SK-N-SH treated with all-trans-retinoic acid at 6 μM for 48 hours (cell line): ENCODE results near the gene BHLHA15.

Experiments
- ATAC-seq: fragments of 200-7000 bp; cut with Tn5 transposase; 3 replicates; pipeline ENCODE4 v1.9.1; 2020; ENCODE audit warnings: mild to moderate bottlenecking, moderate library complexity
- ARNTL ChIP-seq: fragments of 450-650 bp; formaldehyde crosslinking; IDR thresholded peaks from 2 replicates; pipeline ENCODE4 v1.5.0; 2020; ENCODE audit warnings: low read depth, mild to moderate bottlenecking, moderate library complexity, borderline replicate concordance
- BACH2 ChIP-seq: fragments of 250-450 bp; sonication (Bioruptor Pico); IDR thresholded peaks from 2 replicates; pipeline ENCODE4 v1.9.0; 2021; ENCODE audit warnings: mild to moderate bottlenecking, borderline replicate concordance
- CSDC2 ChIP-seq: fragments of 250-450 bp; sonication (Bioruptor Pico); IDR thresholded peaks from 2 replicates; pipeline ENCODE4 v1.5.0; 2020; ENCODE audit warnings: mild to moderate bottlenecking, moderate library complexity
- ESRRG ChIP-seq: fragments of 250-450 bp; sonication (Bioruptor Pico); IDR thresholded peaks from 2 replicates; pipeline ENCODE4 v1.6.1; 2021; ENCODE audit warnings: mild to moderate bottlenecking
- GLIS3 ChIP-seq: fragments of 250-450 bp; sonication (Bioruptor Pico); IDR thresholded peaks from 2 replicates; pipeline ENCODE4 v1.5.0; 2020; ENCODE audit warnings: mild to moderate bottlenecking, moderate library complexity
- ISL1 ChIP-seq: fragments of 250-450 bp; sonication (Bioruptor Pico); IDR thresholded peaks from 2 replicates; pipeline ENCODE4 v2.1.2; 2022; ENCODE audit warnings: mild to moderate bottlenecking, moderate library complexity
- OSR1 ChIP-seq: fragments of 250-450 bp; sonication (Bioruptor Pico); IDR thresholded peaks from 2 replicates; pipeline ENCODE4 v1.8.0; 2022; ENCODE audit warnings: moderate library complexity, mild to moderate bottlenecking, inconsistent platforms
- RARB ChIP-seq: fragments of 250-450 bp; sonication (Bioruptor Pico); IDR thresholded peaks from 2 replicates; pipeline ENCODE4 v1.8.0; 2021; ENCODE audit warnings: mild to moderate bottlenecking, moderate library complexity
- SNAI2 ChIP-seq: fragments of 250-450 bp; sonication (Bioruptor Pico); IDR thresholded peaks from 2 replicates; pipeline ENCODE4 v1.5.0; 2020; ENCODE audit warnings: mild to moderate bottlenecking, moderate library complexity
- TCF4 ChIP-seq: fragments of 250-450 bp; sonication (Bioruptor Pico); IDR thresholded peaks from 2 replicates; pipeline ENCODE4 v1.8.0; 2021; ENCODE audit warnings: mild to moderate bottlenecking, moderate library complexity, borderline replicate concordance
- TOX ChIP-seq: fragments of 250-450 bp; sonication (Bioruptor Pico); IDR thresholded peaks from 2 replicates; pipeline ENCODE4 v1.8.0; 2021; ENCODE audit warnings: mild to moderate bottlenecking, moderate library complexity, borderline replicate concordance
- ZC3H10 ChIP-seq: fragments of 250-450 bp; sonication (Bioruptor Pico); IDR thresholded peaks from 2 replicates; pipeline ENCODE4 v1.5.1; 2021; ENCODE audit warnings: mild to moderate bottlenecking, moderate library complexity
- ZFP3 ChIP-seq: fragments of 250-450 bp; sonication (Bioruptor Pico); IDR thresholded peaks from 2 replicates; pipeline ENCODE4 v1.5.0; 2020; ENCODE audit warnings: mild to moderate bottlenecking, moderate library complexity
- ZFP30 ChIP-seq: fragments of 450-650 bp; formaldehyde crosslinking; IDR thresholded peaks from 2 replicates; pipeline ENCODE4 v1.5.0; 2022; ENCODE audit warnings: mild to moderate bottlenecking, moderate library complexity
- ZNF565 ChIP-seq: fragments of 450-650 bp; formaldehyde crosslinking; conservative IDR thresholded peaks from 2 replicates; pipeline ENCODE4 v1.5.0; 2020; ENCODE audit warnings: low read depth, mild to moderate bottlenecking, moderate library complexity
- ZNF70 ChIP-seq: fragments of 450-650 bp; formaldehyde crosslinking; IDR thresholded peaks from 2 replicates; pipeline ENCODE4 v1.5.0; 2020; ENCODE audit warnings: mild to moderate bottlenecking, moderate library complexity
- ZNF8 ChIP-seq: fragments of 450-650 bp; formaldehyde crosslinking; IDR thresholded peaks from 2 replicates; pipeline ENCODE4 v1.5.0; 2020; ENCODE audit warnings: mild to moderate bottlenecking, moderate library complexity
- TF ChIP-seq, protein P1 (sequence below): fragments of 250-450 bp; sonication (Bioruptor Pico); IDR thresholded peaks from 2 replicates; pipeline ENCODE4 v1.8.0; 2021; ENCODE audit warnings: low read depth, mild to moderate bottlenecking, moderate library complexity, borderline replicate concordance
- TF ChIP-seq, protein P2 (sequence below): fragments of 250-450 bp; sonication (Bioruptor Pico); IDR thresholded peaks from 2 replicates; pipeline ENCODE4 v1.5.1; 2020; ENCODE audit warnings: low read depth, mild to moderate bottlenecking, moderate library complexity
- TF ChIP-seq, protein P3 (sequence below): fragments of 250-450 bp; sonication (Bioruptor Pico); IDR thresholded peaks from 2 replicates; pipeline ENCODE4 v1.5.1; 2021; ENCODE audit warnings: mild to moderate bottlenecking, moderate library complexity
- TF ChIP-seq, protein P4 (sequence below): fragments of 250-450 bp; sonication (Bioruptor Pico); IDR thresholded peaks from 2 replicates; pipeline ENCODE4 v1.8.0; 2020; ENCODE audit warnings: mild to moderate bottlenecking, moderate library complexity, borderline replicate concordance
- TF ChIP-seq, protein P5 (sequence below): fragments of 250-450 bp; sonication (Bioruptor Pico); IDR thresholded peaks from 2 replicates; pipeline ENCODE4 v1.5.0; 2020; ENCODE audit warnings: mild to moderate bottlenecking, moderate library complexity

The BHLHA15 gene

DNA sequence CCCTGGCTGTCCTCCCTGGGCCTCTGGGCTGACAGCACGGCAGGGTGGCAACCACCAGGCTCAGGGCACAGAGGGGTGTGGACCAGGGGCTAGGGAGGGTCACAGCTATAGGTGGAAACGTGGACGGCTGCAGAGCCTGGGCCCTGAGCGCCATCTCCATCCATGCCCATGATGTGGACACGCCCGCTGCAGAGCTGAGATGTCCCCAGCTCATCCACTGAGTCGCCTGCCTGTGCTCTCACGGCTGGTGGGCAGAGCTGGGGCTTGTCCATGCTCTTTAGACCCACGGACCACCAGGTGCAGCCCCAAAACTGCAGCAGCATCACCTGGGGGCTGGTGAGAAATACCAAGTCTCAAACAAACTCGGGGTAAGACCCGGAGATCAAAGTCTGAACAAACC, 24.7 kb downstream of the BHLHA15 start:
- no peak for ATAC-seq
- TF ChIP-seq OSR1, result no peak
- TF ChIP-seq CSDC2 (CRISPR knock-in tag), result no peak
- TF ChIP-seq ZC3H10 (CRISPR knock-in tag), result no peak
- no peak for TF ChIP-seq SNAI2 (CRISPR knock-in tag)
- TF ChIP-seq RARB, result no peak
- no peak for TF ChIP-seq ISL1 (CRISPR knock-in tag)
- no peak for TF ChIP-seq BACH2 (CRISPR knock-in tag)
- TF ChIP-seq ARNTL, result no peak
- TF ChIP-seq ZFP30 (CRISPR knock-in tag), result no peak

DNA sequence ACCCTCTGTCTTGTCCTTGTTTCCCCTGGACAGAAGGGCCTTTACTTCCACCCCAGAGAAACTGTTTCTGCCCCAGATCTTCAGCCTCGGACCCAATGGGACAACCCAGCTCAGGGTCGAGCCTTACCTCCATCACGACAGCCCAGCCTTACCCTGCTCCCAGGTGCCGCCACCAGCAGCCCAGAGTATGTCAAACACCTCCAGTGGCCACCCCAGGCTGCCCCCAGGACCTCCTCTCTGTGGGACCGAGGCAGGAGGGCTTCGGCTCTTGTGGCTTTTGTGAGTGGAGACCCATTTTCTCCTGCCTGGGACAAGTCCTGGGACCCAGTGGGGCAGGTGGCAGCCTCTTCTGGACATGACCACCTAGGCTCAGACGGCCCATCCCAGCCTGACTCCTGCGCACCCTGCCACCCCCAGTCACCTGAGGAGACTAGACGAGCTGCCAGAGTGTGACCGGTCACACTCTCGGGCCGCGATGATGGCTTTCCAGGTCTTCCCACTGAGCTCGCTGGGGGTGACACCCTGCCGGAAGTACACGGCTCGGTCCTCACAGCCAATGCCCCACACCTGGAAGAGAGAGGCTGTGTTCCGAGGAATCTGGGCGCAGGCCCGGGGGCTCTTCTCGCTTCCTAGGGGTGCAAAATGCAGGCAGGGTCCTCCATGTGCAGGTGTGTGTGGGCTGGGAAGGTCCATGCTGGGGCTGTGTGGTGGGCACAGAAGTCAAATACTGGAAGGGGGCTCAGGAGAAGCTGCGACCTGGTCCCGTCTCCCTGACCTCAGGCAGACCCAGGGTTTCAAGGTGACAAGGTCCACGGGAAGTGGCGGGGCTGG, 25.3 kb downstream of the BHLHA15 start:
- ATAC-seq, result no peak
- no peak for TF ChIP-seq ISL1 (CRISPR knock-in tag)
- TF ChIP-seq BACH2 (CRISPR knock-in tag), result no peak
- no peak for TF ChIP-seq ZFP30 (CRISPR knock-in tag)
- no peak for TF ChIP-seq SNAI2 (CRISPR knock-in tag)
- TF ChIP-seq CSDC2 (CRISPR knock-in tag), result no peak
- TF ChIP-seq ZNF8 (CRISPR knock-in tag), result no peak
- no peak for TF ChIP-seq ZC3H10 (CRISPR knock-in tag)
- no peak for TF ChIP-seq TCF4 (CRISPR knock-in tag)
- no peak for TF ChIP-seq ARNTL

DNA sequence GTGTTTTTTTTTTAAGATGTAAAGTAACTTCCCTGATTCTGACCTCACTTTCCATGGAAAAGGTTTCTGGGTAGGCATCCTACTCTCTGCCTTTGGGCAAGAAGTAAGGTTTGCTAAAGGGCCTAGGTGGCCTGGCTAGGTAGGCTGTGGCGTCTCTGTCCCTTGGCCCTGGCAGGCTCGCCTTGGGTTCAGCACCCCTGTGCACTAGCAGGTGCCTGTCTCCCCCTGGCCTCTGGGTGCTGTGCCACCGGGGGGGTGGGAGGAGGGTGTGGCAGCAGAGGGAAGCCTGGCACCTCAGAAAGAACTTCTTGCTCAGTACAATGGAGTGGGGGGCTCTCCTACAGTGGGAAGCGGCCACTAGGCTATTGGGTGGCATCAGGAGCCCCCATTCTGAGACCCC, 26.8 kb downstream of the BHLHA15 start:
- no peak for ATAC-seq
- TF ChIP-seq, protein P1, sequence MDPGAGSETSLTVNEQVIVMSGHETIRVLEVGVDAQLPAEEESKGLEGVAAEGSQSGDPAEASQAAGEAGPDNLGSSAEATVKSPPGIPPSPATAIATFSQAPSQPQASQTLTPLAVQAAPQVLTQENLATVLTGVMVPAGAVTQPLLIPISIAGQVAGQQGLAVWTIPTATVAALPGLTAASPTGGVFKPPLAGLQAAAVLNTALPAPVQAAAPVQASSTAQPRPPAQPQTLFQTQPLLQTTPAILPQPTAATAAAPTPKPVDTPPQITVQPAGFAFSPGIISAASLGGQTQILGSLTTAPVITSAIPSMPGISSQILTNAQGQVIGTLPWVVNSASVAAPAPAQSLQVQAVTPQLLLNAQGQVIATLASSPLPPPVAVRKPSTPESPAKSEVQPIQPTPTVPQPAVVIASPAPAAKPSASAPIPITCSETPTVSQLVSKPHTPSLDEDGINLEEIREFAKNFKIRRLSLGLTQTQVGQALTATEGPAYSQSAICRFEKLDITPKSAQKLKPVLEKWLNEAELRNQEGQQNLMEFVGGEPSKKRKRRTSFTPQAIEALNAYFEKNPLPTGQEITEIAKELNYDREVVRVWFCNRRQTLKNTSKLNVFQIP, result no peak
- TF ChIP-seq TCF4 (CRISPR knock-in tag), result no peak
- no peak for TF ChIP-seq TOX (CRISPR knock-in tag)
- no peak for TF ChIP-seq ESRRG (CRISPR knock-in tag)
- no peak for TF ChIP-seq ZNF565 (CRISPR knock-in tag)
- no peak for TF ChIP-seq ZFP3
- TF ChIP-seq, protein P2, sequence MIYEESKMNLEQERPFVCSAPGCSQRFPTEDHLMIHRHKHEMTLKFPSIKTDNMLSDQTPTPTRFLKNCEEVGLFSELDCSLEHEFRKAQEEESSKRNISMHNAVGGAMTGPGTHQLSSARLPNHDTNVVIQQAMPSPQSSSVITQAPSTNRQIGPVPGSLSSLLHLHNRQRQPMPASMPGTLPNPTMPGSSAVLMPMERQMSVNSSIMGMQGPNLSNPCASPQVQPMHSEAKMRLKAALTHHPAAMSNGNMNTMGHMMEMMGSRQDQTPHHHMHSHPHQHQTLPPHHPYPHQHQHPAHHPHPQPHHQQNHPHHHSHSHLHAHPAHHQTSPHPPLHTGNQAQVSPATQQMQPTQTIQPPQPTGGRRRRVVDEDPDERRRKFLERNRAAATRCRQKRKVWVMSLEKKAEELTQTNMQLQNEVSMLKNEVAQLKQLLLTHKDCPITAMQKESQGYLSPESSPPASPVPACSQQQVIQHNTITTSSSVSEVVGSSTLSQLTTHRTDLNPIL (CRISPR knock-in tag), result no peak
- no peak for TF ChIP-seq GLIS3
- no peak for TF ChIP-seq ZNF70 (CRISPR knock-in tag)
- TF ChIP-seq ARNTL, result no peak
- no peak for TF ChIP-seq SNAI2 (CRISPR knock-in tag)
- no peak for TF ChIP-seq BACH2 (CRISPR knock-in tag)
- no peak for TF ChIP-seq ZNF8 (CRISPR knock-in tag)
- TF ChIP-seq, protein P3, sequence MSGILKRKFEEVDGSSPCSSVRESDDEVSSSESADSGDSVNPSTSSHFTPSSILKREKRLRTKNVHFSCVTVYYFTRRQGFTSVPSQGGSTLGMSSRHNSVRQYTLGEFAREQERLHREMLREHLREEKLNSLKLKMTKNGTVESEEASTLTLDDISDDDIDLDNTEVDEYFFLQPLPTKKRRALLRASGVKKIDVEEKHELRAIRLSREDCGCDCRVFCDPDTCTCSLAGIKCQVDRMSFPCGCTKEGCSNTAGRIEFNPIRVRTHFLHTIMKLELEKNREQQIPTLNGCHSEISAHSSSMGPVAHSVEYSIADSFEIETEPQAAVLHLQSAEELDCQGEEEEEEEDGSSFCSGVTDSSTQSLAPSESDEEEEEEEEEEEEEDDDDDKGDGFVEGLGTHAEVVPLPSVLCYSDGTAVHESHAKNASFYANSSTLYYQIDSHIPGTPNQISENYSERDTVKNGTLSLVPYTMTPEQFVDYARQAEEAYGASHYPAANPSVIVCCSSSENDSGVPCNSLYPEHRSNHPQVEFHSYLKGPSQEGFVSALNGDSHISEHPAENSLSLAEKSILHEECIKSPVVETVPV (CRISPR knock-in tag), result no peak
- TF ChIP-seq ISL1 (CRISPR knock-in tag), result no peak
- no peak for TF ChIP-seq ZFP30 (CRISPR knock-in tag)
- TF ChIP-seq, protein P4, sequence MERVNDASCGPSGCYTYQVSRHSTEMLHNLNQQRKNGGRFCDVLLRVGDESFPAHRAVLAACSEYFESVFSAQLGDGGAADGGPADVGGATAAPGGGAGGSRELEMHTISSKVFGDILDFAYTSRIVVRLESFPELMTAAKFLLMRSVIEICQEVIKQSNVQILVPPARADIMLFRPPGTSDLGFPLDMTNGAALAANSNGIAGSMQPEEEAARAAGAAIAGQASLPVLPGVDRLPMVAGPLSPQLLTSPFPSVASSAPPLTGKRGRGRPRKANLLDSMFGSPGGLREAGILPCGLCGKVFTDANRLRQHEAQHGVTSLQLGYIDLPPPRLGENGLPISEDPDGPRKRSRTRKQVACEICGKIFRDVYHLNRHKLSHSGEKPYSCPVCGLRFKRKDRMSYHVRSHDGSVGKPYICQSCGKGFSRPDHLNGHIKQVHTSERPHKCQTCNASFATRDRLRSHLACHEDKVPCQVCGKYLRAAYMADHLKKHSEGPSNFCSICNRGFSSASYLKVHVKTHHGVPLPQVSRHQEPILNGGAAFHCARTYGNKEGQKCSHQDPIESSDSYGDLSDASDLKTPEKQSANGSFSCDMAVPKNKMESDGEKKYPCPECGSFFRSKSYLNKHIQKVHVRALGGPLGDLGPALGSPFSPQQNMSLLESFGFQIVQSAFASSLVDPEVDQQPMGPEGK, result no peak
- TF ChIP-seq RARB, result no peak
- TF ChIP-seq, protein P5, sequence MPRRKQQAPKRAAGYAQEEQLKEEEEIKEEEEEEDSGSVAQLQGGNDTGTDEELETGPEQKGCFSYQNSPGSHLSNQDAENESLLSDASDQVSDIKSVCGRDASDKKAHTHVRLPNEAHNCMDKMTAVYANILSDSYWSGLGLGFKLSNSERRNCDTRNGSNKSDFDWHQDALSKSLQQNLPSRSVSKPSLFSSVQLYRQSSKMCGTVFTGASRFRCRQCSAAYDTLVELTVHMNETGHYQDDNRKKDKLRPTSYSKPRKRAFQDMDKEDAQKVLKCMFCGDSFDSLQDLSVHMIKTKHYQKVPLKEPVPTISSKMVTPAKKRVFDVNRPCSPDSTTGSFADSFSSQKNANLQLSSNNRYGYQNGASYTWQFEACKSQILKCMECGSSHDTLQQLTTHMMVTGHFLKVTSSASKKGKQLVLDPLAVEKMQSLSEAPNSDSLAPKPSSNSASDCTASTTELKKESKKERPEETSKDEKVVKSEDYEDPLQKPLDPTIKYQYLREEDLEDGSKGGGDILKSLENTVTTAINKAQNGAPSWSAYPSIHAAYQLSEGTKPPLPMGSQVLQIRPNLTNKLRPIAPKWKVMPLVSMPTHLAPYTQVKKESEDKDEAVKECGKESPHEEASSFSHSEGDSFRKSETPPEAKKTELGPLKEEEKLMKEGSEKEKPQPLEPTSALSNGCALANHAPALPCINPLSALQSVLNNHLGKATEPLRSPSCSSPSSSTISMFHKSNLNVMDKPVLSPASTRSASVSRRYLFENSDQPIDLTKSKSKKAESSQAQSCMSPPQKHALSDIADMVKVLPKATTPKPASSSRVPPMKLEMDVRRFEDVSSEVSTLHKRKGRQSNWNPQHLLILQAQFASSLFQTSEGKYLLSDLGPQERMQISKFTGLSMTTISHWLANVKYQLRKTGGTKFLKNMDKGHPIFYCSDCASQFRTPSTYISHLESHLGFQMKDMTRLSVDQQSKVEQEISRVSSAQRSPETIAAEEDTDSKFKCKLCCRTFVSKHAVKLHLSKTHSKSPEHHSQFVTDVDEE (CRISPR knock-in tag), result no peak
